GM19324 (cell line): ENCODE data around the gene SMG9.

Experiments
- ATAC-seq: cut with Tn5 transposase; IDR thresholded peaks from one replicate; pipeline ENCODE4 v1.9.1; 2021; ENCODE audit warnings: mild to moderate bottlenecking, moderate library complexity; ENCODE audit not compliant: unreplicated experiment, low FRiP score

Gene SMG9

GRCh38 chr19:43726736-43727592, 27.8 kb downstream of the SMG9 start:
- no peak for ATAC-seq

DNA sequence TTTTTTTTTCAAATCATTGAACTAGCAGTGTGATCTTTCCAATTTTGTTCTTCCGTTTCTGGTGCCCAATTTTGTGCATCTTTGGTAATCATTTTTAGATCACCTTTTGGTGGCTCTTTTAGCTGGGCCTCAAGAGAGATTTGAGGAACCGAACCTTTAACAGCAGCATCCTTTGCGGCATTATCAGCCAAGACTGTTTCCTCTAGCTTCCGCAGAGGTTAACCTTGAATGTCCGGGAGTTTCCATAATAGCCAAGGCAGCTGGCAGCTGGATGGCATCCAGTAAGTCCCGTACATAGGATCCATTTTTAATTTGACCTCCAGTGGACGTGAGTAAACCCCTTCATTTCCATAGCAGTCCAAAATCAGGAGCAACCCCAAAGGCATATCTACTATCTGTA, 29.3 kb downstream of the SMG9 start:
- no peak for ATAC-seq

DNA sequence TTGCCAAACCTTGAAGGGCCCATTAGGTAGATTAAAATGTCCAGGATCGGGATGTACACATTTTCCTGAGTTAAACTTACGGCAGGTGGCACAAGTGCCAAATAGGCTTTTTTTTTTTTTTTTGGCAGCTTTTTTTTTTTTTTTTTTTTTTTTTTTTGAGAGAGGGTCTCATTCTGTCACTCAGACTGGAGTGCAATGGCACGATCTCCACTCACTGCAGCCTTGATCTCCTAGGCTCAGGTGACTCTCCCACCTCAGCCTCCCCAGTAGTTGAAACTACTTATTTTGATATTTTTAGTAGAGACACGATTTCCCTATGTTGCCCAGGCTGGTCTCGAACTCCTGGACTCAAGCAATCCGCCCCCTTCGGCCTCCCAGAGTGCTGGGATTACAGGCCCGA, 29.9 kb downstream of the SMG9 start:
- no peak for ATAC-seq

GRCh38 chr19:43723588-43723987, 31.2 kb downstream of the SMG9 start:
- no peak for ATAC-seq

GRCh38 chr19:43721469-43722048, 33.2 kb downstream of the SMG9 start:
- ATAC-seq: no peak

DNA sequence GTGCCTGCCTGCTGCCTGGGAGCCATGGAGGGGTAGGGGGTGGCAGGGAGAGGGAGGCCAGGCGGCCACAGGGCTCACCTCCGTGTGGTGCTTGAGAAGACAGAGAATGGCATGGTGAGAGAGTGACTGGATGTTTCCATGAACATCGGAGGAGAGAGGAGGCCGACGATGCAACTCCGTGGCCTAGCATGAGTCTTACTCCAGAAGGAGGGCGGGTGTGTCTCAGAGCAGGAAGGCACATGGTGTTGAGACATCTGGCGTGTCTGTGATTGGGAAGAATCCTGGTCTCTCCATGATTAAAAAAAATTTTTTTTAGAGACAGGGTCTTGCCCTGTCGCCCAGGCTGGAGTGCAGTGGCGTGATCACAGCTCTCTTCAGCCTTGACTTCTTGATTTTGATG, 33.8 kb downstream of the SMG9 start:
- no peak for ATAC-seq

DNA sequence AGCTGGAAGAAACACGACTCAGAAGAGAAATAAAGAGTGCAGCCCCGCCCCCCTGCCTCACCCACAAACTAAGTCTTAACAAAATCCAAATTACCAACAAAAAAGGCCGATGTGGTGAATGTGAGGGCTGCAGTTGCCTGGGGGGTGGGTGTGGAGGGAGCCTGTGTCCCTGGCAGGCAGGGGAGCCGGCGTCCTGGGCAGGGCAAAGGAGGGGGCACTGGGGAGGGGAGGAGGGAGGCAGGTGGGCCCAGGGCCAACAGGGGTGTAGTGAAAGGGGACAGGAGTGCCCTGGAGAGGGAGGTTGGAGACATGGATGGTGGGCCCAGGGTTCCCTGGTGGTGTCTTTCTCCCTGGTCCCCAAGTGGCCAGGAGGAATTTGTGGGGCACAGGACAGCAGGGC, 34.8 kb downstream of the SMG9 start:
- ATAC-seq: no peak

GRCh38 chr19:43719378-43719868, 35.3 kb downstream of the SMG9 start:
- ATAC-seq: no peak

GRCh38 chr19:43718627-43719377, 36.0 kb downstream of the SMG9 start:
- ATAC-seq: no peak

- no peak for ATAC-seq
Measured at GRCh38 chr19:43715776-43716175, 39.0 kb downstream of the SMG9 start, which contains the start of gene IRGC. Gene IRGC, plus strand, starts transcription at chr19:43716076. Its CDS starts 2,483 bp downstream, at chr19:43718559.

- ATAC-seq: no peak
Measured at GRCh38 chr19:43713208-43713607, 41.6 kb downstream of the SMG9 start.

- no peak for ATAC-seq
Measured at GRCh38 chr19:43711751-43712355, 42.9 kb downstream of the SMG9 start.

DNA sequence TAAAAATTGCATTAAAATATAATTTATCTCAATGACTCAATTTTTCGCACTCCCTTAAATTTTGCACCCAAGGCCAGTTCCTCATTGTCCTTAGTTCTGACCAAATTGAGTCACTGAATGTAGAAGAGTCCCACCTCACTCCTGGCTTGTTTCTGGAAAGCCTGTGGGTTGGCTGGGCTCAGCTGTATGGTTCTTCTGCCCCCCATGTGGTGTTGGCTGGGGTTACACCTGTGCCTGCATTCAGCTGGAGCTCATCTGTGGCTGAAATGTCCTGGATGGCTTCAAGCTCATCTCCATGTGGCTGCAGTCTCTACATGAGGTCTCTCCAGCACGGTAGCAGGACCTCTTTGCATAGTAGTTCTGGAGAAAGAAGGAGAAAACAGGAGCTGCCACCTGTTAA, 46.0 kb downstream of the SMG9 start:
- no peak for ATAC-seq

DNA sequence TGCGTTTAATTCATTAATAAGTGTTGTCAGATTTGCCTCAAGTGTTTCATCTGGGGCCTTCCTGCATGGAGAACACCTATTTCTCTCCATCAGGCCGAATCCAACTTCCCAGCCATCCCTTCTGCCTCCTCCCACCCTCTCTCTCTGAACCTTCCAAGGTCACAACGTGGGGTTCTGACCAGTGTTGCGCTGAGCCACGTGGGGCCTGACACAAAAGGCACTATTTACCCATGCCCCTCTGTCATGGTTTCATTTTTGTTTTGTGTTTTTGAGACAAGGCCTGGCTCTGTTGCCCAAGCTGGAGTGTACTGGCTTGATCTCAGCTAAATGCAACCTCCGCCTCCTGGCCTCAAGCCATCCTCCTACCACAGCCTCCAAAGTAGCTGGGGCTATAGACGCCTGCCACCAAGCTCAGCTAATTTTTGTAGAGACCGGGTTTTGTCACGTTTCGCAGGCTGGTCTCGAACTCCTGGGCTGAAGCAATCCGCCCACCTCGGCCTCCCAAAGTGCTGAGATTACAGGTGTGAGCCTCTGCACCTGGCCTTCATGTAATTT, 47.5 kb downstream of the SMG9 start:
- no peak for ATAC-seq

- no peak for ATAC-seq
Measured at GRCh38 chr19:43705729-43706128, 49.0 kb downstream of the SMG9 start.

- no peak for ATAC-seq
Measured at GRCh38 chr19:43704002-43704705, 50.6 kb downstream of the SMG9 start.

DNA sequence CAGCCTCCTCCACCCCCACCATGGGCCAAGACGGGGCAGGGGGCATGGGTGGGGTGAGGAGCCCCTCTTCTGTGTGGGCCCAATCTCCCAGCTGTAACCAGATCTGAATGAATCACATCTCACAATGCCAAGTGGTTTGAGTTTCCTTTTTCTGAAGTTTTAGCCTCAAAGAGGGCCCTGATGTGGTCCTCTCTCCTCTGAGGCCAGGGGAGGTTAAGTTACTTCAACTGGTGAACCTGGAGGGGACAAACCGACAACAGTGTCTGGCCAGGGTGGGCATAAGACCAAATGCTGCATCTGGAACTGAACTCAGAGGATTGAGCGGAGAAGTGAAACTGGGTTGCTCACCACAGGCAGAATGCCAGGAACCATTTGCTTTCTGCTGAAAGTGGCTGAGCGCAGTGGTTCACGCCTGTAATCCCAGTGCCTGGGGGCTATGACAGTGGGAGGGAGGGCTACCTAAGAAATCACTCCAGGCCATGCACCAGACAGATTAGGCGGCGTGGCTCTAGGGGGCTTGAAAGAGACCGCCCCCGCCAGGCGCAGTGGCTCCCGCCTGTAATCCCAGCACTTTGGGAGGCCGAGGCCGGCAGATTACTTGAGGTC, 54.3 kb downstream of the SMG9 start:
- ATAC-seq: no peak

DNA sequence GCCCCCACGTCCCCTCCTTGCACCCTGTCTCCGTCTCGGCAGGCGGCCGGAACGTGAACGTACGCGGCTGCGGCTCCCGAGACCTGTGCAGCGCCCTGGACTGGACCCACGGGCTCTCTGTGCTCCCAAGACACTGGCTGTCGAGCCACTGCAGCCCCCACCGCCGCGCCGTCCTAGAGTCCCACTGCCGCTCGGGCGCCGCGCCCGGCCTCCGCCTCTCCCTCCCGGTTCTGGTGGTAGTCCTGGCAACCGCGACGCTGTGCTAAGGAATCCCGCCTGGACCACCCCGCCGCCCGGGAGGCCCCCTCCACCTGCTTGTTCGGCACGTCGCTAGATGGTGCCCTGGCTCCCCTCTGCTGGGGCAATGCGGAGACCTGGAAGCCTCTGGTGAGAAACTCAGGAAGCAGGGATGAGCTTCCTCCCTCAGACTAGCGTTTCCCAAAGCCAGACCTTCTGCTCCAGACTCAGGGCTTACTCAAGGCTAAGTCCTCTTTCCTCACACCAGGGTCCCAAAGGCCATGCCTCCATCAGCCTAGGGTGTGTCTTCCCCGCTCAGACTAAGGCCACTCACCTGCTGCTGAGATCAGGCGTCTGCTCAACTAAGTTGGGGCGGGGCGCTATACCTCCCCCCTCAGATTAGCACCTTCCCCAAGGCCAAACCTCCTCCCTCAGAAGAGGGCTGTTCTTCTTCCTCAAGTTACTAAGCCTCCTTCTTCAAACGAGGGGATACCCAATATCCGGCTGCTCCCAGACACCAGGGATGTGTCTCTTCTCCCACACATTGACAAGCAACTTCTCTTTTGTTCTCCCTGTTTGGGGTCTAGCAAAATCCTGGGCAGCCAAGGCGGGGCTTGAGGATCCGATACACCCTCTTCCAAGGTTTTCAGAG, 55.0 kb downstream of the SMG9 start:
- ATAC-seq: no peak
